HuH-7 (cell line): ENCODE measurements around the gene BCL11B.

Experiments
- DNase-seq: peaks from one replicate; pipeline ENCODE4 v3.0.0; 2011; ENCODE audit warnings: low spot score

The BCL11B gene

DNA sequence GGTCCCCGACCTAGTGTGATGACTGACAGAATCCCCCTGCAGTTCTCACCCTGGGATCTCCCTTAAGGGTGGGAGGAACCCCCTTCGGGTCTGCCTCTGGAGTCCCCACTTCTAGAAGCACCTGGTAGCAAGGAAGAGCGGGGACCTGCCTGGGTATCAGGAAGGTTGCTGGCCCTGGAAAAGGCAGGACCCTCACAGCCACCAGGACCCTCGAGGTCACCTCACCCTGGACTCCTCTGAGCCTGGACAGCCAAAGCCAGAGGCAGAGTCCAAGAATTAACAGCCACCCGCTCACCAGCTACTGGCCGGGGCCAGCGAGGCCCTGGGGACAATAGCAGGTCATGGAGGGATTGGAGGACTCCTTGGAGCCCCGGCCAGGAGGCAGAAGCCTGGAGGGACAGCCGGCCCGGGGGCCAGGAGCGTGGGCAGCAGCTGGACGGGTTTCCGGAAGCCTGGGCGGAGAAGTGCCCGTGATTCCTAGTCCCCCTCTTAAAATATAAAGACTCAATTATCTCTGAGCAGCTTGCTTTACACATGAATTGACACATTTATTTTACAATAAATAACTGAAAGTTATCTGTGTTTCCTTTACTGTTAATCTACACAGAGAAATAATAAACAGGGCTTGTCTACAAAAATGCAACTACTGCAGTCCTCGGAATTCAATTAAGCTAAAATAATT lies 17.5 kb downstream of the BCL11B start:
- DNase-seq, result no peak

DNA sequence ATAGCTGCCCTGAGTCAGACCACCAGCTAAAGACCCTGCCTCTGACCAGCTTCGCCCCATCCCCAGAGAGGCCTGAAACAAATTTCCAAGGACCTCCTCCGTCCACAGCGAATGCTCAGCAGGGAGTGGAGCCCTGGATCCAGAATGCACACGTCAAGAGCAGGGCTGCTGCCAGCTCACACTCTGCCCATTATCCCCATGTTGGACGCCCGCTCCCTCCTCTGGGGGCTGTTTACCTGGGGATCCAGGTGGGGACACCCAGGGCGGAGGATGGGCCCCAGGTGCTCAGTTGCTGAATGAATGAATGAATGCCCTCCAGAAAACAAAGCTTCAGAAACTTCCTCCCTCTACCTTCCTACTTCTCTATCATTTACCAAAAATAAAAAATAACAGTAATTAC lies 18.1 kb downstream of the BCL11B start:
- DNase-seq, result no peak

DNA sequence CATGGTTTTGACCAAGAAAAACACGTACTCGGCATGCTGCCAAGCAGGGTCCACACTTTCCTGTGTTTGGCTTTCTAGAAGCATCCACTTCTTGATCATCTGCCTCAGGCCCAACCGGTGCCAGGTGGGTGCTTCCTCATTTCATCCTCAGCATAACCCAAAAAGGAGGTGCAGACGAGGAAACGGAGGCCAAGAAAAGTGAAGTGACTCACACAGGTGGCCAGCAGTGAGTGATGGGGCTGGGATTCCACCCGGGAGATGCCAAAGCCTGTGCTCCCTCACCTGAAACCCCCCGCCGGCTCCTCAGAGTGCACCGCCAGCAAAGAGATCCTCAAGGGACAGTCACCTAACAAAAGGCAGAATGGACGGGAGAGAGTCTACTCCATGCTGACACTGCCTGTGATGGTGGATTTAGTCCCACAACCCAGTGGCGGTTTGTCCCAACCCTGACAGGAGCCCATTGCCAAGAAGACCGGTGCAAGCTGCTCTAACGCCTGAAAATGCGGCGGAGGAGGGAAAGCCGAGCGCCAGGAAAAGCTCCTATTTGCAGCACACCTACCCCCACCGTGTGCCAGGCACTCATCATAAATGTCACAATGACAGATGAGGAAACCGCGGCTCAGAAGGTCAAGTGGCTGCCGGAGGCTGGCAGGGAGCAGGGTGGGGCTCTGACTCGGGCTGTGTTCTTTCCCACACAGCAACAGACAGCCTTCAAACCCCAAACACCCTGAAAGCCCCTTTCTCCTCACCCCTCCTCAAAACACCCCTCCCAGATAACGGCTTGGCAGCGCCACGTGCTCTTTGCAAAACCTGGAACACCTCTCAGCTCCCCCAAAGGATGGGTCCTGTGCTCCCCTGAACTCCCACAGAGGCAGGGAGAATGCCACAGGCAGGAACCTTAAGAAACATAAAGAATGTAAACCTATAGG lies 18.8 kb downstream of the BCL11B start:
- DNase-seq, result no peak

DNA sequence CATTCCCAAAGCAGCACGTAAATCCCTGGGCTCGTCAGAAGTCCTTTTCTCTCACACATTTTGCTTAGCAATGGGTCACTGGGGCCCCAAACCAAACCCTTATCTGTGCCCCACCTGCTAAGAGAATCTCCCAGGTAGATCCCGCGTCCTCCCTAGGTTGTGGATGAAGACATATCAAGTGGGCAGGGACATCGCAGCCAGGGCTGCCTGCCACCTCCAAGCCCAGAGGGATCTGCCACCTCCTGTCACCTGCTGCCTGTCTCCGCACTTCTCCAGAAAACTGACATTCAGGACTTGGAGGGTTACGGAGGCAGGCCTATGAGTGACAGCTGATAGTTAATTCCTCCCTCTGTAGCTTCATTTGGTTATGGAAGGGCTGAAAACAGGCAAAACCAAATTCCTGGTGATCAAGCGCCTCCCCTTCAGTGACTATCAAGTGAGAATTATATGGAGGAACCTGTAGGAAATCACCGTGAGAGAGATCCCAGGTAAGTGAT lies 19.5 kb downstream of the BCL11B start:
- DNase-seq, result no peak

DNA sequence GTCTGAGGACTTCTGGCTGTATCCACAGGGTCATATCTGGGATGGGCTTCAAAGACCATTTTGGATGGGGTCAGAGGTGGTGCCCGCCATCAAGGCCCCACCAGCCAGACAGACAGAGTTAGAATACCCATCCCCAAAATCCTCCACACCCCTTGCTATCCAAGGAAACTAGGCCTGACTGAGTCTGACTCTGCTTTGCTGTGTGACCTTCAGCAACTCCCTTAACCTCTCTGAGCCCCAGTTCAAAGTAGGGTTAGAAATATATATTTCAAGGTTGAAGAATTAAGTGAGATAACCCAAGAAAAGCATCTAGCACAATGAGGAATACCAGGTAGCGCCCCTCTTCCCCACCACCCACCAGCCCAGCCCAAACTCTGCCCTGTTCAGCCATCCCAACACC lies 20.3 kb downstream of the BCL11B start:
- no peak for DNase-seq

DNA sequence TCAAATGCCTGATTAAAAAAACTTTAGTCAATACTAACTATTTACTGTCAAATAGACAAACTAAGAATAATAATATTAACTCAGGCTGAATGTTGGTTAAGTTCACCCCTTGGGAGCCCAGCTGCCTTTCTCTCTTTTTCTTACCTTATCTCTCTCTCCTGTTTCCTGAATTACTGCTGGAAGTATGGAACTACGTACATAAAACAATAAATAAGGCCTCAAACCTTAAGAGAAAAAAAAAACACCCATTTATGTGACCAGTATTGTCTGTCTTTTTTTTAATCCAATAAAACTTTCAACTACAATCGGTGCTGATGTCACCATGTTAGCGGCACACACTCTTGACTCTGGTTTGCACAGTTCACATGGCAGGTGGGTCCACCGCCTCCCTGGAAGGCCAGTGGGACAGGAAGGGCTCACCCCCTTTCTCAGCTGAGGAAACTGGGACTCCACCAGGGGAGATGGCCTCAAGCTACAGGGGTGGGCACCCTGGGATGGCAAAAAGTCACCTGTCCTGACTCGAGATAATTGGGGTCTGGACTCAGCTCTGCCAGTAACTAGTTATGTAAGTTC lies 21.3 kb downstream of the BCL11B start:
- DNase-seq, result no peak

DNA sequence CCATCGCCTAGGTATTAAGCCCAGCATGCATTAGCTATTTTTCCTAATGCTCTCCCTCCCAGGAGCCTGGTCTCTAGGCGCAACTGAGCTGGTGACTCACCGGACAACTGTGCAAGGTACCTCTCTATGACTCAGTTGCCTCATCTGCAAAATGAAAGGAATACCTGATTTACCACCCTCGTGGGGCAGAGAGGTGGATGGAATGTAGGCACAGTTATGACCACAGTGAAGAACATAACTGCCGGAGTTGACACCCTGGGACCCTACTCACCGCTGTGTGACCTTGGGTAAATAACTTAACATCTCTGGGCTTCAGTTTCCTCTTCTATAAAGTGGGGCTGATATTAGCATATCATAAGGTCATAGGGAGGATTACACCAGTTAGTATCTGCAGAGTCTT lies 22.6 kb downstream of the BCL11B start:
- no peak for DNase-seq

DNA sequence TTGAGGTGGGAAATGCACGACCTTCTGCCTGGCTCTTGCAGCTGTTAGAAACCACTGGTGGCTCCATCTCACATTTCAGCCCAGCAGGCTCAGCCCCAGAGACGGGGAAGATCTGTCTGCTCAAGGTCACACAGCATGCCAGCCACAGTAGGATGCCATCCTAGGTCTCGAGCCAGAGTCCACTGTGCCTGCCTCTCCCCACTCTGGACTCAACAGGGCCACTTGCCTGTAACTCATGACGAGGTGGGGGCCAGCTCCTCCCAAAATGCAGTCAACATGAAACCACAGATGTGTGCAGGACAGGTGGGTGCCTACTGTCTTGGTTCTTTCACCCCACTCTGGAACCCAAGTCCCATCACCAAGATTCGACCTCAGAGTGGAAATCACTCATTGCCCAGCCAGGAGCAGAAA lies 23.2 kb downstream of the BCL11B start:
- DNase-seq, result no peak

DNA sequence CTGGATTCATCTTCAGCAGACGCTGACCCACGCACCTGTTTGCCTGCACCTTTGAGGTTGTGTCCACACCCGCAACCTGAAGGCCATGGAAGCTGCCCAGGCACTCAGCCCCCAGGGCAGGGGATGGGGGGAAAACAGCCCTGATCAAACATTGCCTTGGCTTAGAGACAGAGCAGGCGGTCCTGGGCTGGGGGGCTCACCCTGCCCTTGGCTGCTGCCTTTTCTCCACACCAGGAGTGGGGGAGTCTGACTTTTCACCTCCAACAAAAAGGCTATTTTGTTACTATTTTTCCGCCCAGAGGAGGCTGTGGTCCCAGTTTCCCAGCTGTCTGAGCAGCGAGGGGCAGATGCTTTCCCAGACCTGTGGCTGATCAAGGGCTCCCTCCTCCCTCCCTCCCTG lies 24.2 kb downstream of the BCL11B start:
- DNase-seq, result no peak

DNA sequence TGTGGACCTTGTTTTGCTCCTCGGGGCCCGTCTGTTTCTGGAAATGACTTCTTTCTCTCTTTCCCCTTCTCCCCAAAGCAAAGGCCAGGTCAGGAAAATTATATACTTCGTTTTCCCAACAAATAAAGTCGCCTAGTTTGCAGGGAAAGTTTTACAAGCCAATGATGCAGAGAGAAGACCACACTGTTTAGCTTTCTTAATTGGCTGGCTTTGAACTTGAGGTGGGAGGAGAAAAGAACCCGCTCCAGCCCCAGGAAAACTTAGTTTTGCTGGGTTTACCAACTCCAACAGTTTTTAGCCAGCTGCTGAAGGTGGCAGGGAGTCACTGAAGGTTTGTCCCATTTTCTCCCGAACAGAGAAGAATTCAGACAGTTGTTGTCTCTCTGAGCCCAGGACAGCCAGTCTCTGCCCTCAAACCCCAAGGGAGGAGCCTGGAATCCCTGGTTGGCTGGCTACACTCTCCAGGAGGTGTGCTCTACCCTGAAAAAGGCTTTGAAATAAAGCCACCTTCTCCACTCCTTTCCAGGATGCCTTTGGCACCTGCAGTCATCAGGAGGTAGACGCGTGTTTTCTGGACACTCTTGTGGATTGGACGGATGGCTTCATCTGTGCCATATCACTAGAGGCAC lies 24.8 kb downstream of the BCL11B start:
- DNase-seq, result no peak

DNA sequence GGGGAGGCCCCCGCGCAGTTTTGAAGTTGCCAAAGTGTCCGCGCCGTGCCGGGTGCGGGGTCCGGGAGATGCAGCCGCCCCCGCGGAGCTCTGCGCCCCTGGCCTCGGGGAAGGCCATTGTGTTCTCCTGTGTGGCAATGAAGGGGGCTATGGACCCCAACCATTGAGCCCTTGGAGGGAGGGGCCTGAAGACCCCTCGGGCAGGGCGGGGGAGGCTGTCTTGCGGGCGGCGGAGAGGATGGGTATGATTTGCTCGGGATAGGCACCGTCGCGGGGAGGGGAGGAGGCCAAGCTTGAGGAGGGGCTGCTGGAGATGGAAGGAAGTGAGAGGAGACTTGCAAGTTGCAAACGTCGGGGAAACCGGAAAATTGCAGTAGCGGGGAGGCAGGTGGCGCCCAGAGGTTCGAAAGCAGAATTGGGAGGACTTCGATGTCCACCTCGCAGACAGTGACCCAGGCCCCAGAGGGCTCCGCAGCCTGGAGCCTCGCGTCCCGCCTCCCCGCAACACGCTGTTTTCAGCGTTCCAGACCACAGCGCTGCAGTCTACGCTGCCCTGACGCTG lies 25.4 kb downstream of the BCL11B start:
- no peak for DNase-seq

DNA sequence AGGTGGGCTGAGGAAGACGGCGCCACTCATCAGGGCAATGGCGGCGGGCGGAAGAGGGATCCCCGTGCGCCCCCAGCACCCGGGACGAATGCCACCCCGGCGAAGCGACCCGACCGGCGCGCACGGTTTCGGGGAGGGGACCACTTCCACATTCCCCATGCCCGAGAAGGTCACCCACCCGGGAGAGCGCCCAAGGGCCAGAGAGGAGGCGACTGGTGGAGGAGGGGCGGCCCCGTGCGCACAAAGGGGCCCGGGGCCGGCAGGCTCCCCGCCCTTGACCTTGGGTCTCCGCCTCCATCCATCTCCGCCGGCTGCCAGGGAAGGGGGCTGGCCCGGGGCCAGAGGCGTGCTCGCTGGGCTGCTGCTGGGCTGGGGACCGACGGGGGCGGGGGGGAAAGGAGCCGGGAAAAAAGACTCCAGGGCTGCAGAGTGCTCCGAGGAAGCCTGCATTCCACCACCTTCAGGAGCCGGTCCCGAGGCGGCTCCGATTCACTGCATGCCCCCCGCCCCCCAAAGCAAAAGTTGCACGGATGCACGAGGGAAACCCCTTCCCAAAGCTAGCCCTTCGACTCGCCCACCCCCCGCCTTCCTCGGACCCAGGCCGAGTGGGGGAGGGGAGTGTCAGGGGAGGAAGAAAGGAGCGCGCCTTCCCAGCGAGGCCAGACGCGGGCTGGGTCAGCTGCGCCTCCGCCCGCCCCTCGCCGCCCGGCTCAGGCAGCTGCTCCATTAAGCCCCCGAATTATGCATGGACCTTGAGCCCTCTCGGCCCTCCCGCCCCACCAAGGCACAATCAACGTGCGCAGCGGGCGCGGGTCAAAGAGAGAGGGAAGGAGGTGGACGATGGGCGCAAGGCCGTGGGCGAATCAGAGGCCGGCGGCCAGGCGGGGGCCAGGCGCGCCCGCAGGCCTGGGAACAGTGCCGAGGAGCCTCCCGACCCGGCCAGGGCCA lies 26.2 kb downstream of the BCL11B start:
- DNase-seq, result no peak

DNA sequence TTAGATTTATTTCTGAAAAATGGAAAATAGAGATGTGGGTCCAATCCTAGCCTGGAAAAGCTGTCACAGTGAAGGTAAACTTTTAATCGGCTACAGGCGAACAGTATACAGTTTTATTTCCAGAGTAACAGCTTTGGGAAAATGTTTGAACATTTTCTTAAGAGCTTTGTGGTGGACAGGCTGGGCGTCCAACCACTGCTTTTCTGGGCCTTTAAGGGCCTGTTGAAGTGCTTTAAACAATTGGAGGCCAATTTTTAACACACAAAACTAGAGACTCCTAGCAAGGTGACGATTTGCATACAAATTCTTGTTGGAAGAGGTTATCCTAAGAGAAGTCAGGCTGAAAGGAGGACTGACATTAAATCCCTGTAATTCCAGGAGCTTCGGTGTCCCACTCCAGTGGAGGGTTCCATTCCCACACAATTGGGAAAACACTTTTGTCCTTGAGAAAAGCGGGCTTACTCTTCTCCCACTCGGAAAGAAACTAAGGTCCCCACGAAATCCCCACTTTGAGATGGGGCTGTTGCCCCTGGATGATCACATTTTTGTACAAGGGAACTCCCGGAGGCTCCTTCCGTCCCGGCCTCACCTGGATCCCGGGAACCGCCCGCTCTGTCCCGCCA lies 26.9 kb downstream of the BCL11B start:
- DNase-seq, result no peak

DNA sequence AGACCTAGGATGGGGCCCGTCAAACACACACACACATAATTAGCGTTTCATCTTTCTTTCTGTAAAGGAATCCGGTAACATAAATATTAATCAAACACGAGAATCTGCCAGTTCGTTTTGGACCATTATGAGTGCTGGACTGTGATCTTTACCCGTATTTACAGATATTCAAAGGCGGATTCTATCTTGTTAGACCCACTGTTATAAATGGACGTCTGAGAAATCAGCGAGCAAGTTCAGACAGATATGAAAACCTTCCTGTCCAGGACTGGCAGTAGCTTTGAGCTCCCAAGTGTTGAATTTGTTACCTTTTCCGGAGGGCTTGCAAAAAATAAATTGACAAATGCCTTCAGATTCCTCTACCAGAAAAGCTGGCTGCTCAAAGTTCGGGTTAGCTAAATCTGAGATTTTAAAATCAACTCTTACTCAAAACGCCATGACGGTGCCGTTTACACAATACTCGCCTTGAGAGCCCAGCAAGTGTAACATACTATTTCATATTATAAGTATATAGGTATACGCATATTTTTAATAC lies 27.6 kb downstream of the BCL11B start:
- DNase-seq, result no peak

DNA sequence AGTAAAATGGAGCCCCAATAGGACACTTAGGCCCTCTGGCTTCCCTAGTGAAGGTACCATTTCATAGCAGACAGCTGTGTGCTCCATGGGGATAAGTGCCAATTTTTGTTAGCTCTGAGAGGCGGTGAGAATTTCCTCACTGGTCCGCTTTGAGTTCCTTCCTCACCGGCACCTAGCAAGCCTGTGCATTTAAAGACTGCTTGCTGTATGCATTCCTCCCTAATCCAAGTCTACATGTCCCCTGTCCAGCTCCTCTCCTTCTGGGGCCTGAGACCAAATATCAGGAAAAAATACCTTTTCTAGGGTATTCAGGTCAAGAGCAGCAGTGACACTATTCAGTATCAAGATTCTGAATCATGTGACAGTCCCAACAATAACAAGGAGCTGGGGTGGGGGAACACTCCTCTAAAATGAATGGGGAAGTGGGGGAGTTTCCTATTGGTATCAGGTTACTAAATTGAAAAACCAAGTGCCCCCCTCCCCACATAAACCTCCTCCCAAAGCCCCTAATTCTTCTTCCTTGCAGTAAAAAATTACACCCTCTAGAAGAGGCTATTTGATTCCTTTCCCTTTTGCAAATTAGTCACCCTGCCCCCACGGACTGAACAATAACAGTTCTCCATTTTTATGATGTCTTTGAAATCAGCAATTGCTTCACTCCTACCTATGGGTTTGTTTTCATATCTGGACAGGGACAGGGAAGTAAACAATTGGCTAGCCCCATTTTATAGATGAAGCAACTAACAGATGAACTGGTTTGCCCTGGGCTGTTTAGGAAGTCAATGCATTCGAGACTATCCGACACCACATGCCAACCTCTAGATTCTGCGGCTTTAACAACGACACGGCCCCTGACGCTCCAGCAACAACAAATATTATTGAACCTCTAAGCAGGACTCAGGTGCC lies 28.9 kb downstream of the BCL11B start:
- DNase-seq, result no peak

DNA sequence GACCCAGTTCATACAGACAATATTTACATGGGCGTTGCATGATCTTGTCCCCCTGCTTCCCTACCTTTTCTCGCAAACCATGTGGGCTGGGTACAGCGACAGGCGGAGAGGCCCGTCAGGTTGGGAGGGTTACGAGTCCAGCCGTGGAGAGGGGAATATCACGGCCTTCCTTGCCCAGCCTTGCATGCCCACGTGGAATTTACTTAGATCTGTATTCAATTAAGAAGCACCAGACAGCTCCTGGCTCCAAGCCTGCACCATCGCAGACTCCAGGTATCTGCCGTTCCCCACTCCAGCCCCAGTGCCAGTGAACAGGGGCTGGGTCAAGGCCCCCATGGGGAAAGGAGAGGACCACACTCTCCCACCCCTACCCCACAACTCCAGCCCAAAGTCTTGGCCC lies 29.8 kb downstream of the BCL11B start:
- no peak for DNase-seq

DNA sequence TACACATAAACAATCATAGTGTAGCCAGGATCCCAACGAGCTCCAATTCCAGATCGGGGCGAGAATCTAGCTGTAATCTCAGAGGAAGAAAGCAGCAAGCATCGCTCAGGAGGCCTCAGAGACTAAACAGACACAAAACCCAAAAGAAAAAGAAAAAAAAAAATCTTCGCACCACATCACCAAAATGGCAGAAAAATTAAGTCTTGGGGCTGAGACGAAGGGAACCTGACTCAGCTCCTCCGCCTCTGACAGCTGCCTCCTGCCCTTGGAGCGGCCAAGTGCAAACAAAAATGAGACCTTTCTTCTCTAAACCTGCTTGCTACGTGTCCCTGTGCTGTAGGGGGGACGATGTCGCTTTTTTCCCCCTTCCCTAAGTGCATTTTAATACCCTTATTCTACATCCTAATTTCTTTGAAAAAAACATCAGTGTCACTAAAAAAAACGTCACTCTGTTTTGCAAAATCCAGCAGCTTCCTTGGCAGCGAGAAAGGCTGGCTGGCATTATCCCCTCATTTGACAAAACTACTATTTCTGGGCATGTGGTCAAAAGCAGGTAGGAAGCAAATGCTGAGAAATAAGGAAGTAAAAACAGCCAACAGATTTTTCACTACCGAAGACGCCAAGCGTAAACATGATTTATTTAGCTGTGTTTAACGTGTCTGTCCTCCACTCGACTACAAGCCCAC lies 30.5 kb downstream of the BCL11B start:
- no peak for DNase-seq

DNA sequence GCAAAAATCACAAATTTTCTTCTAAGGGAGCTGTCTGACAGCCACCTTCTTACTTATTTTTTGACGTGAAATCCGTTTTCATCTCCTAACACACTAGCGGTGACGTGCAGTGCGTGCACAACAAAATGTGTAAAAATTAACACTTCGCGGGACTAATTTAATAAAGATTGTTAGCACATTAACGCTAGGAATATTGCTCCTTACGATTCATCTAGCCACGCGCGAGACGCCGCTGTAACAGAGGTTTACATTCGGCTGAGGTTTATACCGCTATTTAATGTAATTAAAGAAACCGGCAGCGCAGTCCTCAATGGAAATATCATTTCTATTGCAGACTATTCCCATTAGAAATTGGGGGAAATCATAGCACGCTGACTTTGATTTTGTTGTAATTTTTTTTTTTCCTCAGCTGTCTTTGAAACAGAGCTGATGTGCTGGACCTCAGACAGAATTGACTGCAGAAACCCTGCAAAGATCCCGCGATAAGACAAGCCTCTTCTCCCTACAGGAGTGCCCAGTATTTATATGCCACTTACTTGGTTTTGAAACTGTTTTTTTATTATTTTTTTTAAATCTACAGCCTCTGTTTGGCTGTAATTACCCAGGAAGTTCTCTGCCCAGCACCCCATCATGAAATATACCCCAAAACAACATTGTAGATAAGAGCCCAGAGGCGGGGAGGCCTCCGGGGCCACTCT lies 31.2 kb downstream of the BCL11B start:
- DNase-seq, result no peak
